IMR-90 (cell line): ENCODE results near the gene MOB1B. TPM values are rescaled to one million over a fixed set of nuclear protein-coding genes. Genes with fewer than 3 reads are reported as not detected.

Source experiments
- ATAC-seq: fragments of 200-7000 bp; cut with Tn5 transposase; 2 replicates; pipeline ENCODE4 v1.9.1; 2020; ENCODE audit warnings: low read depth, mild to moderate bottlenecking, moderate library complexity
- BruUV-seq: library from RNA; stranded (reverse); fragments of 400-500 nt; replicated peaks from 2 replicates; lab custom pipeline; 2021; lab: Mats Ljungman, UMichigan
- CTCF ChIA-PET: fragments of 300-600 bp; formaldehyde crosslinking; extraction: SDS; loops from one replicate; lab custom pipeline; 2021; ENCODE audit warnings: antibody characterized with exemption; lab: Yijun Ruan, JAX
- POLR2A ChIA-PET: fragments of 300-600 bp; sonication (Branson Sonifier 250); formaldehyde crosslinking; loops from one replicate; lab custom pipeline; 2022; ENCODE audit warnings: antibody characterized with exemption; ENCODE audit not compliant: unreplicated experiment; lab: Charles Lee
- DNase-seq: peaks from one replicate; pipeline ENCODE4 v3.0.0; 2013
- H2AFZ ChIP-seq: replicated peaks from 2 replicates; pipeline ENCODE3; 2013; ENCODE audit warnings: low read length, mild to moderate bottlenecking; ENCODE audit not compliant: poor library complexity
- H2AK5ac ChIP-seq: 2 replicates; pipeline ENCODE4 v1.6.1; 2013; ENCODE audit warnings: low read depth, low read length, inconsistent platforms
- H2AK9ac ChIP-seq: replicated peaks from 2 replicates; pipeline ENCODE3; 2013; ENCODE audit warnings: mild to moderate bottlenecking, low read depth, low read length, moderate library complexity; ENCODE audit not compliant: poor library complexity
- H2BK120ac ChIP-seq: 2 replicates; pipeline ENCODE4 v1.6.1; 2013; ENCODE audit warnings: low read depth, low read length, inconsistent platforms
- H2BK15ac ChIP-seq: 3 replicates; pipeline ENCODE4 v1.6.1; 2013; ENCODE audit warnings: low read depth, low read length, inconsistent platforms
- H2BK20ac ChIP-seq: 2 replicates; pipeline ENCODE4 v1.6.1; 2013; ENCODE audit warnings: low read depth, mild to moderate bottlenecking, inconsistent platforms, low read length, moderate library complexity
- H2BK5ac ChIP-seq: 2 replicates; pipeline ENCODE4 v1.6.1; 2013; ENCODE audit warnings: mild to moderate bottlenecking, low read depth, low read length, inconsistent platforms; ENCODE audit not compliant: poor library complexity, severe bottlenecking
- H3K14ac ChIP-seq: replicated peaks from 2 replicates; pipeline ENCODE4 v1.6.1; 2013; ENCODE audit warnings: low read depth, low read length, inconsistent platforms
- H3K18ac ChIP-seq: 2 replicates; pipeline ENCODE4 v1.6.1; 2013; ENCODE audit warnings: low read depth, low read length, control low read depth
- H3K23ac ChIP-seq: 2 replicates; pipeline ENCODE4 v1.6.1; 2013; ENCODE audit warnings: low read depth, low read length, inconsistent platforms
- H3K27ac ChIP-seq: 2 replicates; pipeline ENCODE4 v1.5.1; 2013; ENCODE audit warnings: mild to moderate bottlenecking, control low read depth, low read length; ENCODE audit not compliant: insufficient read depth
- H3K27me3 ChIP-seq: 2 replicates; pipeline ENCODE4 v1.6.1; 2013; ENCODE audit warnings: low read length; ENCODE audit not compliant: control insufficient read depth, insufficient read depth
- H3K36me3 ChIP-seq: 2 replicates; pipeline ENCODE4 v1.6.1; 2013; ENCODE audit warnings: low read length, mixed read lengths; ENCODE audit not compliant: control insufficient read depth, insufficient read depth
- H3K4ac ChIP-seq: 2 replicates; pipeline ENCODE4 v1.6.1; 2013; ENCODE audit warnings: low read depth, low read length, inconsistent platforms
- H3K4me1 ChIP-seq: 2 replicates; pipeline ENCODE4 v1.6.1; 2013; ENCODE audit warnings: low read length, mixed read lengths; ENCODE audit not compliant: control insufficient read depth, insufficient read depth
- H3K4me2 ChIP-seq: 2 replicates; pipeline ENCODE4 v1.6.1; 2013; ENCODE audit warnings: low read depth, mild to moderate bottlenecking, control low read depth, low read length, moderate library complexity
- H3K4me3 ChIP-seq: 2 replicates; pipeline ENCODE4 v1.5.1; 2013; ENCODE audit warnings: low read depth, mild to moderate bottlenecking, control low read depth, low read length, moderate library complexity; ENCODE audit not compliant: insufficient read depth
- H3K56ac ChIP-seq: 2 replicates; pipeline ENCODE4 v1.6.1; 2013; ENCODE audit warnings: low read length, inconsistent platforms; ENCODE audit not compliant: insufficient read depth; ENCODE audit errors: extremely low read depth
- H3K79me1 ChIP-seq, 2 experiments: 2 replicates each; pipeline ENCODE4 v1.6.1; 2013; ENCODE audit warnings: low read length in 2 of 2, inconsistent platforms in 1 of 2, low read depth in 1 of 2
- H3K9ac ChIP-seq: 2 replicates; pipeline ENCODE4 v1.6.1; 2013; ENCODE audit warnings: low read depth, low read length, control low read depth
- H3K9me1 ChIP-seq: 2 replicates; pipeline ENCODE4 v1.6.1; 2013; ENCODE audit warnings: low read length, inconsistent platforms; ENCODE audit not compliant: insufficient read depth
- H3K9me3 ChIP-seq: 2 replicates; pipeline ENCODE4 v1.6.1; 2013; ENCODE audit warnings: low read length; ENCODE audit not compliant: control insufficient read depth, insufficient read depth
- H4K20me1 ChIP-seq: 2 replicates; pipeline ENCODE4 v1.6.1; 2013; ENCODE audit warnings: low read length, inconsistent platforms; ENCODE audit not compliant: insufficient read depth
- H4K5ac ChIP-seq: 2 replicates; pipeline ENCODE4 v1.6.1; 2013; ENCODE audit warnings: mild to moderate bottlenecking, low read depth, low read length, control low read depth
- H4K8ac ChIP-seq, 2 experiments: 2 replicates each; pipeline ENCODE4 v1.6.1; 2013; ENCODE audit warnings: low read depth in 2 of 2, low read length in 2 of 2, control low read depth in 1 of 2, inconsistent platforms in 1 of 2
- H4K91ac ChIP-seq: 2 replicates; pipeline ENCODE4 v1.6.1; 2013; ENCODE audit warnings: low read depth, low read length, inconsistent platforms; ENCODE audit not compliant: insufficient read depth
- BHLHE40 ChIP-seq: fragments of 150-350 bp; IDR thresholded peaks from 2 replicates; pipeline ENCODE4 v1.6.1; 2016; ENCODE audit warnings: mild to moderate bottlenecking, low read depth, low read length
- CEBPB ChIP-seq: IDR thresholded peaks from 2 replicates; pipeline ENCODE4 v1.6.1; 2012; ENCODE audit warnings: low read depth, low read length, improper control_type of control experiment
- FOS ChIP-seq: fragments of 150-350 bp; IDR thresholded peaks from 2 replicates; pipeline ENCODE4 v1.6.1; 2016; ENCODE audit warnings: low read depth, low read length
- MAFK ChIP-seq: IDR thresholded peaks from 2 replicates; pipeline ENCODE4 v1.6.1; 2012; ENCODE audit warnings: low read depth, low read length, improper control_type of control experiment
- MAZ ChIP-seq: IDR thresholded peaks from 2 replicates; pipeline ENCODE4 v1.6.1; 2012; ENCODE audit warnings: low read depth, mild to moderate bottlenecking, low read length, improper control_type of control experiment, moderate library complexity, borderline replicate concordance
- MXI1 ChIP-seq: IDR thresholded peaks from 2 replicates; pipeline ENCODE4 v1.6.1; 2012; ENCODE audit warnings: low read depth, mild to moderate bottlenecking, low read length, moderate library complexity, borderline replicate concordance
- NFE2L2 ChIP-seq: fragments of 150-350 bp; IDR thresholded peaks from 2 replicates; pipeline ENCODE4 v1.6.1; 2016; ENCODE audit warnings: low read depth, mild to moderate bottlenecking, low read length
- RAD21 ChIP-seq: IDR thresholded peaks from 2 replicates; pipeline ENCODE4 v1.6.1; 2012; ENCODE audit warnings: low read length, improper control_type of control experiment
- RCOR1 ChIP-seq: IDR thresholded peaks from 2 replicates; pipeline ENCODE4 v1.6.1; 2012; ENCODE audit warnings: mild to moderate bottlenecking, low read length, improper control_type of control experiment; ENCODE audit not compliant: insufficient replicate concordance
- RFX5 ChIP-seq: IDR thresholded peaks from 2 replicates; pipeline ENCODE4 v1.8.0; 2012; ENCODE audit warnings: low read depth, mild to moderate bottlenecking, low read length, moderate library complexity
- SMC3 ChIP-seq: fragments of 150-350 bp; IDR thresholded peaks from 2 replicates; pipeline ENCODE4 v1.6.1; 2016; ENCODE audit warnings: low read depth, mild to moderate bottlenecking, antibody characterized with exemption, low read length, moderate library complexity
- WGBS, 2 experiments: methylation state at CpG; one replicate each; pipeline versions ENCODE4 v1.1.5 to v1.1.7; 2013; ENCODE audit warnings: missing lambda C conversion rate in 2 of 2; ENCODE audit not compliant: insufficient read length in 1 of 2; ENCODE audit errors: extremely low coverage in 2 of 2; 5-methylcytosine and 5-hydroxymethylcytosine counted together
- dilution Hi-C: fragments of 300-500 bp; cut with HindIII; formaldehyde crosslinking; loops from one replicate; pipeline ENCODE4 v1.14.3; 2018; ENCODE audit warnings: low sequenced_read_pairs; ENCODE audit not compliant: unreplicated experiment
- in situ Hi-C: fragments of 300-500 bp; cut with MboI; formaldehyde crosslinking; loops from 3 replicates; pipeline ENCODE4 v1.14.3; 2019; ENCODE audit warnings: low sequenced_read_pairs, inconsistent platforms, mixed read lengths
- intact Hi-C: fragments of 100-400 bp; cut with micrococcal nuclease; formaldehyde crosslinking; loops from 2 replicates; pipeline ENCODE4 v1.10.0; 2022
- polyA plus RNA-seq, 3 experiments: library from polyadenylated mRNA; depleted of rRNA; stranded (reverse); fragments of >200 nt; gene quantifications; 2 replicates each; pipeline ENCODE4 v1.2.3, GENCODE V29; 2012; ENCODE audit warnings: low replicate concordance in 1 of 3
- total RNA-seq: library from RNA; depleted of rRNA; stranded (reverse); fragments of >200 nt; gene quantifications from 2 replicates; pipeline ENCODE4 v1.2.3, GENCODE V29; 2012
- TF ChIP-seq, protein P1 (sequence below): conservative IDR thresholded peaks from 2 replicates; pipeline ENCODE4 v1.5.1; 2012; ENCODE audit warnings: mild to moderate bottlenecking, low read depth, low read length, improper control_type of control experiment
- TF ChIP-seq, protein P2 (sequence below): fragments of 150-350 bp; IDR thresholded peaks from 2 replicates; pipeline ENCODE4 v1.6.1; 2017; ENCODE audit warnings: mild to moderate bottlenecking, antibody characterized with exemption, low read length, low read depth

MOB1B gene
- total and polyA plus RNA-seq, 2 of the 4 experiments (the other 2 are of a cell fraction) = 5.7 to 6.8 TPM

DNA sequence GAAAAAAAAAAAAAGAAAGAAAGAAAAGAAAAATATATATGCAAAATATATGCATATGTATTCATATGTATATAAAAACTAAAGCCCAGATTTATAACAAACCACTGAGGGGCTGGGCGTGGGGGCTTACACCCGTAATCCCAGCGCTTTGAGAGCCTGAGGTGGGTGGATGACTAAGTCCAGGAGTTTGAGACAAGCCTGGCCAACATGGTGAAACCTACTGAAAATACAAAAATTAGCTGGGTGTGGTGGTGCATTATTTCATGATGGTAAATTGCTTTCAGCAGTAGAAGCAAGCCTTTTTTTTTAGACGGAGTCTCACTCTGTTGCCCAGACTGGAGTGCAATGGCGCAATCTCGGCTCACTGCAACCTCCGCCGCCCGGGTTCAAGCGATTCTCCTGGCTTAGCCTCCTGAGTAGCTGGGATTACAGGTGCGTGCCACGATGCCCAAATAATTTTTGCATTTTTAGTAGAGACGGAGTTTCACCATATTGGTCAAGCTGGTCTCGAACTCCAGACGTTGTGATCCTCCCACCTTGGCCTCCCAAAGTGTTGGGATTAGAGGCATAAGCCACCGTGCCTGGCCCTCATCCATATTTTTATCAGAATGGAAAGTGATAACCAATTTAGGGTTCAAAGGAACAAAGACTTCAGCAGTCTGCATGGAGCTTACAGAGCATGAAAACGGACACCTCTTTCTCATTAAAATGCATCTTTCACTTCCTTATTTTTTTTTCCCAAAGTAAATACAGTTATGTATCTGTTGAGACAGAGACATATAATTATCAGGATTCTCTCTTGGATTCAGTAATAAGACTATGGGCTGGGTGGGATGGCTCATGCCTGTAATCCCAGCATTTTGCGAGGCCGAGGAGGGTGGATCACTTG, 27.7 kb upstream of the MOB1B start:
- no TSS peak for BruUV-seq
- ATAC-seq = no peak

More for the DNA sequence above, 27.7 kb upstream of the MOB1B start:
- dilution Hi-C loops = no loop called here
- Histone ChIP-seq H3K27ac (no peak overlapping the region), H3K56ac (no peak overlapping the region), H3K14ac (no peak overlapping the region), H2AFZ (no peak overlapping the region), H3K4me1 (no peaks in the 10 kb centered on the region), H4K8ac (no peak overlapping the region), H3K23ac (no peak overlapping the region), H3K9ac (no peak overlapping the region), H2AK5ac (no peak overlapping the region), H4K20me1 (no peaks in the 10 kb centered on the region), H3K4me3 (no peak overlapping the region), H2BK20ac (no peak overlapping the region), H3K4ac (no peak overlapping the region), H3K36me3 (no peaks in the 10 kb centered on the region), H3K79me1 (no peaks in the 10 kb centered on the region), H3K9me3 (no peaks in the 10 kb centered on the region), H2BK5ac (no peak overlapping the region), H3K9me1 (no peaks in the 10 kb centered on the region), H2BK120ac (no peak overlapping the region), H3K18ac (no peak overlapping the region), H3K4me2 (no peak overlapping the region), H2BK15ac (no peak overlapping the region), H3K27me3 (no peaks in the 10 kb centered on the region), H2AK9ac (no peak overlapping the region), H4K91ac (no peak overlapping the region), H4K5ac (no peak overlapping the region)
- DNase-seq = no peak
- CTCF ChIA-PET = no interaction called here
- WGBS, 2 experiments = 95% methylated on average over 7 of the region's 19 CpGs; no CpG with 5 or more reads in 1 of the 2 experiments
- POLR2A ChIA-PET = interaction anchor here (0.6 kb wide), 1 partner anchor 36 kb away, joined by 4 read pairs; no protein-coding TSS in a partner anchor
- intact Hi-C loops = no loop called here
- no peak for TF ChIP-seq FOS
- TF ChIP-seq SMC3 = no peak
- no peak for TF ChIP-seq MAZ
- TF ChIP-seq, protein P1, sequence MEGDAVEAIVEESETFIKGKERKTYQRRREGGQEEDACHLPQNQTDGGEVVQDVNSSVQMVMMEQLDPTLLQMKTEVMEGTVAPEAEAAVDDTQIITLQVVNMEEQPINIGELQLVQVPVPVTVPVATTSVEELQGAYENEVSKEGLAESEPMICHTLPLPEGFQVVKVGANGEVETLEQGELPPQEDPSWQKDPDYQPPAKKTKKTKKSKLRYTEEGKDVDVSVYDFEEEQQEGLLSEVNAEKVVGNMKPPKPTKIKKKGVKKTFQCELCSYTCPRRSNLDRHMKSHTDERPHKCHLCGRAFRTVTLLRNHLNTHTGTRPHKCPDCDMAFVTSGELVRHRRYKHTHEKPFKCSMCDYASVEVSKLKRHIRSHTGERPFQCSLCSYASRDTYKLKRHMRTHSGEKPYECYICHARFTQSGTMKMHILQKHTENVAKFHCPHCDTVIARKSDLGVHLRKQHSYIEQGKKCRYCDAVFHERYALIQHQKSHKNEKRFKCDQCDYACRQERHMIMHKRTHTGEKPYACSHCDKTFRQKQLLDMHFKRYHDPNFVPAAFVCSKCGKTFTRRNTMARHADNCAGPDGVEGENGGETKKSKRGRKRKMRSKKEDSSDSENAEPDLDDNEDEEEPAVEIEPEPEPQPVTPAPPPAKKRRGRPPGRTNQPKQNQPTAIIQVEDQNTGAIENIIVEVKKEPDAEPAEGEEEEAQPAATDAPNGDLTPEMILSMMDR = no peak
- no peak for TF ChIP-seq CEBPB
- no peak for TF ChIP-seq BHLHE40
- TF ChIP-seq RFX5 = no peak
- no peak for TF ChIP-seq RAD21
- no peak for TF ChIP-seq NFE2L2
- TF ChIP-seq RCOR1 = no peak
- no peak for TF ChIP-seq MXI1
- TF ChIP-seq, protein P2, sequence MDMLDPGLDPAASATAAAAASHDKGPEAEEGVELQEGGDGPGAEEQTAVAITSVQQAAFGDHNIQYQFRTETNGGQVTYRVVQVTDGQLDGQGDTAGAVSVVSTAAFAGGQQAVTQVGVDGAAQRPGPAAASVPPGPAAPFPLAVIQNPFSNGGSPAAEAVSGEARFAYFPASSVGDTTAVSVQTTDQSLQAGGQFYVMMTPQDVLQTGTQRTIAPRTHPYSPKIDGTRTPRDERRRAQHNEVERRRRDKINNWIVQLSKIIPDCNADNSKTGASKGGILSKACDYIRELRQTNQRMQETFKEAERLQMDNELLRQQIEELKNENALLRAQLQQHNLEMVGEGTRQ = no peak
- TF ChIP-seq MAFK = no peak
- in situ Hi-C loops = loop anchor here (25.0 kb wide), 2 partner anchors 688 to 838 kb away; no protein-coding TSS in a partner anchor
